ENCODE results near the gene RGS3.

GRCh38 chr9:113587471-113588031 lies 124.0 kb downstream of the RGS3 start:
- TF ChIP-seq CTCF (conservative IDR thresholded peaks at IDR 0.05; ENCODE audit: low read length), result peak; percentile 78
- TF ChIP-seq EZH2phosphoT487 (IDR thresholded peaks at IDR 0.05; ENCODE audit: borderline replicate concordance, low read depth, low read length), result no peak
